WTC11 (cell line): ENCODE data around the gene IFT52. TPM values are rescaled to one million over a fixed set of nuclear protein-coding genes. Genes with fewer than 3 reads are reported as not detected.

ENCODE experiments used
- ATAC-seq: fragments of 200-7000 bp; cut with Tn5 transposase; 2 replicates; pipeline ENCODE4 v1.10.0; 2021; ENCODE audit warnings: mild to moderate bottlenecking, moderate library complexity
- CTCF ChIA-PET: fragments of 300-600 bp; sonication (Branson Sonifier 250); formaldehyde crosslinking; loops from one replicate; lab custom pipeline; 2021; ENCODE audit warnings: antibody characterized with exemption; lab: Charles Lee
- POLR2A ChIA-PET: fragments of 350-600 bp; sonication (Branson Sonifier 250); formaldehyde crosslinking; loops from one replicate; lab custom pipeline; 2021; ENCODE audit warnings: antibody characterized with exemption; lab: Charles Lee
- DNase-seq: peaks from one replicate; pipeline ENCODE4 v3.0.0; 2021; ENCODE audit warnings: low spot score
- H3K27ac Mint-ChIP-seq: 2 replicates; pipeline ENCODE4 v1.8.0; 2021; ENCODE audit warnings: mixed read lengths
- H3K27me3 Mint-ChIP-seq: 2 replicates; pipeline ENCODE4 v1.8.0; 2021; ENCODE audit warnings: low read depth, mild to moderate bottlenecking, moderate library complexity, mixed read lengths
- H3K36me3 Mint-ChIP-seq: 2 replicates; pipeline ENCODE4 v1.8.0; 2021; ENCODE audit warnings: mixed read lengths
- H3K4me1 Mint-ChIP-seq: 2 replicates; pipeline ENCODE4 v1.8.0; 2022; ENCODE audit warnings: mixed read lengths
- H3K4me3 Mint-ChIP-seq: 2 replicates; pipeline ENCODE4 v1.8.0; 2021; ENCODE audit warnings: mild to moderate bottlenecking, moderate library complexity, mixed read lengths
- H3K9me3 Mint-ChIP-seq: 2 replicates; pipeline ENCODE4 v1.8.0; 2021; ENCODE audit warnings: mixed read lengths
- ATF3 ChIP-seq: sonication (generic); formaldehyde crosslinking; conservative IDR thresholded peaks from 2 replicates; pipeline ENCODE4 v1.8.1; 2022; ENCODE audit warnings: mild to moderate bottlenecking, missing genetic modification reagents
- CBFB ChIP-seq: sonication (generic); formaldehyde crosslinking; IDR thresholded peaks from 2 replicates; pipeline ENCODE4 v1.8.1; 2022; ENCODE audit warnings: mild to moderate bottlenecking, low read depth, missing genetic modification reagents
- CREM ChIP-seq: sonication (generic); formaldehyde crosslinking; IDR thresholded peaks from 2 replicates; pipeline ENCODE4 v1.8.1; 2022; ENCODE audit warnings: mild to moderate bottlenecking, missing genetic modification reagents, moderate library complexity
- EMX1 ChIP-seq: fragments of 250-450 bp; sonication (Bioruptor Pico); IDR thresholded peaks from 2 replicates; pipeline ENCODE4 v1.8.0; 2021; ENCODE audit warnings: mild to moderate bottlenecking
- ESRRA ChIP-seq: sonication (generic); formaldehyde crosslinking; IDR thresholded peaks from 2 replicates; pipeline ENCODE4 v1.8.1; 2022; ENCODE audit warnings: mild to moderate bottlenecking, missing genetic modification reagents, borderline replicate concordance
- FOXJ3 ChIP-seq: sonication (generic); formaldehyde crosslinking; IDR thresholded peaks from 2 replicates; pipeline ENCODE4 v1.9.0; 2021; ENCODE audit warnings: missing genetic modification reagents, mild to moderate bottlenecking, borderline replicate concordance
- FOXK1 ChIP-seq: sonication (generic); formaldehyde crosslinking; IDR thresholded peaks from 2 replicates; pipeline ENCODE4 v1.8.0; 2022; ENCODE audit warnings: mild to moderate bottlenecking, moderate library complexity, missing genetic modification reagents
- GRHL2 ChIP-seq: fragments of 250-450 bp; sonication (Bioruptor Pico); IDR thresholded peaks from 2 replicates; pipeline ENCODE4 v1.8.0; 2022; ENCODE audit warnings: mild to moderate bottlenecking, moderate library complexity; ENCODE audit not compliant: insufficient replicate concordance, severe bottlenecking
- IRF2 ChIP-seq: sonication (generic); formaldehyde crosslinking; IDR thresholded peaks from 2 replicates; pipeline ENCODE4 v1.8.0; 2022; ENCODE audit warnings: low read depth, missing genetic modification reagents, borderline replicate concordance
- MXD4 ChIP-seq: fragments of 250-450 bp; sonication (Bioruptor Pico); IDR thresholded peaks from 2 replicates; pipeline ENCODE4 v1.8.0; 2021; ENCODE audit warnings: mild to moderate bottlenecking, moderate library complexity, borderline replicate concordance
- NR1H2 ChIP-seq: sonication (generic); formaldehyde crosslinking; IDR thresholded peaks from 2 replicates; pipeline ENCODE4 v1.9.0; 2021; ENCODE audit warnings: mild to moderate bottlenecking, moderate library complexity, missing genetic modification reagents
- RORB ChIP-seq: fragments of 250-450 bp; sonication (Bioruptor Pico); IDR thresholded peaks from 2 replicates; pipeline ENCODE4 v1.9.0; 2021; ENCODE audit warnings: mild to moderate bottlenecking
- TCF7 ChIP-seq: sonication (generic); formaldehyde crosslinking; IDR thresholded peaks from 2 replicates; pipeline ENCODE4 v1.8.0; 2022; ENCODE audit warnings: mild to moderate bottlenecking, low read depth, missing genetic modification reagents, moderate library complexity
- TEAD4 ChIP-seq: sonication (generic); formaldehyde crosslinking; IDR thresholded peaks from 2 replicates; pipeline ENCODE4 v1.8.0; 2022; ENCODE audit warnings: mild to moderate bottlenecking, missing genetic modification reagents
- TP53 ChIP-seq: sonication (generic); formaldehyde crosslinking; IDR thresholded peaks from 2 replicates; pipeline ENCODE4 v1.8.1; 2023; ENCODE audit warnings: mild to moderate bottlenecking, missing genetic modification reagents
- ZBTB43 ChIP-seq: sonication (generic); formaldehyde crosslinking; IDR thresholded peaks from 2 replicates; pipeline ENCODE4 v1.8.1; 2023; ENCODE audit warnings: mild to moderate bottlenecking, missing genetic modification reagents
- ZNF263 ChIP-seq: sonication (generic); formaldehyde crosslinking; IDR thresholded peaks from 2 replicates; pipeline ENCODE4 v1.8.1; 2022; ENCODE audit warnings: low read depth, mild to moderate bottlenecking, moderate library complexity, missing genetic modification reagents
- ZNF423 ChIP-seq: fragments of 250-450 bp; sonication (Bioruptor Pico); IDR thresholded peaks from 2 replicates; pipeline ENCODE4 v2.1.2; 2022; ENCODE audit warnings: mild to moderate bottlenecking, moderate library complexity
- ZNF512 ChIP-seq: sonication (generic); formaldehyde crosslinking; IDR thresholded peaks from 2 replicates; pipeline ENCODE4 v1.8.1; 2022; ENCODE audit warnings: missing genetic modification reagents, borderline replicate concordance
- total RNA-seq: library from RNA; stranded (reverse); gene quantifications from 3 replicates; pipeline ENCODE4 v1.2.3, GENCODE V29; 2021
- TF ChIP-seq, protein P1 (sequence below): fragments of 250-450 bp; sonication (Bioruptor Pico); IDR thresholded peaks from 2 replicates; pipeline ENCODE4 v1.9.0; 2021; ENCODE audit warnings: mild to moderate bottlenecking
- TF ChIP-seq, protein P2 (sequence below): sonication (generic); formaldehyde crosslinking; IDR thresholded peaks from 2 replicates; pipeline ENCODE4 v1.8.0; 2023; ENCODE audit warnings: missing genetic modification reagents, mild to moderate bottlenecking, borderline replicate concordance

IFT52 gene
- total RNA-seq, 1 experiment from 2014 or later, result 27.5 TPM

DNA sequence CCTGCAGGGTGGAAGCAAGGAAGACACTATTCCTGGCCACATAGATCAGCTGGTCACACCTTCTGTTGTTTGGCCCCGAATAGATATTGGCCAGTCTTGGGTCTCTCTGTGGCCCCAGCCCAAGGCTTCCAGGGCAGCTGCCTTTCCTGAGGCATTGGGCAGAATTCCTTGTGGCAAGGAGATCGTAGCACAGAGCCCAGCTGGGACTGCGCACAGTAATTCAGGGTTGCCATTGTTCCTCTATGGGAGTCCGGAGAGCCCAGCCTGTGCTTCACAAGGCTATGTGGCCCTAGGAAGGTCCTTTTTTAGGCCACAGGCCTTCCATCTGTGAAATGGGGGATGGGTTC lies 25.0 kb upstream of the IFT52 start:
- ChIA-PET CTCF (interaction anchor here (1.4 kb wide), 1 partner anchor 28 kb away, joined by 6 read pairs; no protein-coding TSS in a partner anchor), POLR2A (no interaction called here)
- H3K4me1 Mint-ChIP-seq, result peaks cover 4% of the 10 kb centered on the region
- no peaks in the 10 kb centered on the region for H3K36me3 Mint-ChIP-seq
- ATAC-seq (no peak), DNase-seq (no peak)
- TF ChIP-seq, protein P1, sequence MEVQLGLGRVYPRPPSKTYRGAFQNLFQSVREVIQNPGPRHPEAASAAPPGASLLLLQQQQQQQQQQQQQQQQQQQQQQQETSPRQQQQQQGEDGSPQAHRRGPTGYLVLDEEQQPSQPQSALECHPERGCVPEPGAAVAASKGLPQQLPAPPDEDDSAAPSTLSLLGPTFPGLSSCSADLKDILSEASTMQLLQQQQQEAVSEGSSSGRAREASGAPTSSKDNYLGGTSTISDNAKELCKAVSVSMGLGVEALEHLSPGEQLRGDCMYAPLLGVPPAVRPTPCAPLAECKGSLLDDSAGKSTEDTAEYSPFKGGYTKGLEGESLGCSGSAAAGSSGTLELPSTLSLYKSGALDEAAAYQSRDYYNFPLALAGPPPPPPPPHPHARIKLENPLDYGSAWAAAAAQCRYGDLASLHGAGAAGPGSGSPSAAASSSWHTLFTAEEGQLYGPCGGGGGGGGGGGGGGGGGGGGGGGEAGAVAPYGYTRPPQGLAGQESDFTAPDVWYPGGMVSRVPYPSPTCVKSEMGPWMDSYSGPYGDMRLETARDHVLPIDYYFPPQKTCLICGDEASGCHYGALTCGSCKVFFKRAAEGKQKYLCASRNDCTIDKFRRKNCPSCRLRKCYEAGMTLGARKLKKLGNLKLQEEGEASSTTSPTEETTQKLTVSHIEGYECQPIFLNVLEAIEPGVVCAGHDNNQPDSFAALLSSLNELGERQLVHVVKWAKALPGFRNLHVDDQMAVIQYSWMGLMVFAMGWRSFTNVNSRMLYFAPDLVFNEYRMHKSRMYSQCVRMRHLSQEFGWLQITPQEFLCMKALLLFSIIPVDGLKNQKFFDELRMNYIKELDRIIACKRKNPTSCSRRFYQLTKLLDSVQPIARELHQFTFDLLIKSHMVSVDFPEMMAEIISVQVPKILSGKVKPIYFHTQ (CRISPR knock-in tag), result no peak
- TF ChIP-seq TCF7 (CRISPR knock-in tag) (no peak), EMX1 (CRISPR knock-in tag) (no peak), CBFB (no peak), RORB (no peak), ZBTB43 (CRISPR knock-in tag) (no peak), NR1H2 (CRISPR knock-in tag) (no peak), ATF3 (CRISPR knock-in tag) (no peak), ZNF423 (CRISPR knock-in tag) (no peak), ESRRA (no peak)
- TF ChIP-seq, protein P2, sequence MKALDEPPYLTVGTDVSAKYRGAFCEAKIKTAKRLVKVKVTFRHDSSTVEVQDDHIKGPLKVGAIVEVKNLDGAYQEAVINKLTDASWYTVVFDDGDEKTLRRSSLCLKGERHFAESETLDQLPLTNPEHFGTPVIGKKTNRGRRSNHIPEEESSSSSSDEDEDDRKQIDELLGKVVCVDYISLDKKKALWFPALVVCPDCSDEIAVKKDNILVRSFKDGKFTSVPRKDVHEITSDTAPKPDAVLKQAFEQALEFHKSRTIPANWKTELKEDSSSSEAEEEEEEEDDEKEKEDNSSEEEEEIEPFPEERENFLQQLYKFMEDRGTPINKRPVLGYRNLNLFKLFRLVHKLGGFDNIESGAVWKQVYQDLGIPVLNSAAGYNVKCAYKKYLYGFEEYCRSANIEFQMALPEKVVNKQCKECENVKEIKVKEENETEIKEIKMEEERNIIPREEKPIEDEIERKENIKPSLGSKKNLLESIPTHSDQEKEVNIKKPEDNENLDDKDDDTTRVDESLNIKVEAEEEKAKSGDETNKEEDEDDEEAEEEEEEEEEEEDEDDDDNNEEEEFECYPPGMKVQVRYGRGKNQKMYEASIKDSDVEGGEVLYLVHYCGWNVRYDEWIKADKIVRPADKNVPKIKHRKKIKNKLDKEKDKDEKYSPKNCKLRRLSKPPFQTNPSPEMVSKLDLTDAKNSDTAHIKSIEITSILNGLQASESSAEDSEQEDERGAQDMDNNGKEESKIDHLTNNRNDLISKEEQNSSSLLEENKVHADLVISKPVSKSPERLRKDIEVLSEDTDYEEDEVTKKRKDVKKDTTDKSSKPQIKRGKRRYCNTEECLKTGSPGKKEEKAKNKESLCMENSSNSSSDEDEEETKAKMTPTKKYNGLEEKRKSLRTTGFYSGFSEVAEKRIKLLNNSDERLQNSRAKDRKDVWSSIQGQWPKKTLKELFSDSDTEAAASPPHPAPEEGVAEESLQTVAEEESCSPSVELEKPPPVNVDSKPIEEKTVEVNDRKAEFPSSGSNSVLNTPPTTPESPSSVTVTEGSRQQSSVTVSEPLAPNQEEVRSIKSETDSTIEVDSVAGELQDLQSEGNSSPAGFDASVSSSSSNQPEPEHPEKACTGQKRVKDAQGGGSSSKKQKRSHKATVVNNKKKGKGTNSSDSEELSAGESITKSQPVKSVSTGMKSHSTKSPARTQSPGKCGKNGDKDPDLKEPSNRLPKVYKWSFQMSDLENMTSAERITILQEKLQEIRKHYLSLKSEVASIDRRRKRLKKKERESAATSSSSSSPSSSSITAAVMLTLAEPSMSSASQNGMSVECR, result no peak
- H3K4me3 Mint-ChIP-seq, result no peak overlapping the region
- no peaks in the 10 kb centered on the region for H3K27me3 Mint-ChIP-seq
- no peaks in the 10 kb centered on the region for H3K9me3 Mint-ChIP-seq
- no peak overlapping the region for H3K27ac Mint-ChIP-seq

- Mint-ChIP-seq H3K4me1 (peaks cover 4% of the 10 kb centered on the region), H3K27me3 (no peaks in the 10 kb centered on the region), H3K4me3 (no peak overlapping the region), H3K36me3 (no peaks in the 10 kb centered on the region), H3K9me3 (no peaks in the 10 kb centered on the region), H3K27ac (no peak overlapping the region)
- ChIA-PET POLR2A (no interaction called here), CTCF (no interaction called here)
- no peak for ATAC-seq
- DNase-seq, result no peak
- TF ChIP-seq TCF7 (CRISPR knock-in tag) (no peak), ZNF512 (CRISPR knock-in tag) (no peak), CREM (CRISPR knock-in tag) (no peak), ZNF263 (CRISPR knock-in tag) (no peak), TP53 (CRISPR knock-in tag) (no peak), IRF2 (CRISPR knock-in tag) (no peak), MXD4 (CRISPR knock-in tag) (no peak), FOXJ3 (CRISPR knock-in tag) (no peak), GRHL2 (CRISPR knock-in tag) (no peak), TEAD4 (CRISPR knock-in tag) (no peak), ATF3 (CRISPR knock-in tag) (no peak), FOXK1 (CRISPR knock-in tag) (no peak)
- TF ChIP-seq, protein P1 (CRISPR knock-in tag), result no peak
These were observed 23.3 kb upstream of the IFT52 start for GRCh38 chr20:43567477-43567876.
